ENCODE data around the gene ARGFX.

DNA sequence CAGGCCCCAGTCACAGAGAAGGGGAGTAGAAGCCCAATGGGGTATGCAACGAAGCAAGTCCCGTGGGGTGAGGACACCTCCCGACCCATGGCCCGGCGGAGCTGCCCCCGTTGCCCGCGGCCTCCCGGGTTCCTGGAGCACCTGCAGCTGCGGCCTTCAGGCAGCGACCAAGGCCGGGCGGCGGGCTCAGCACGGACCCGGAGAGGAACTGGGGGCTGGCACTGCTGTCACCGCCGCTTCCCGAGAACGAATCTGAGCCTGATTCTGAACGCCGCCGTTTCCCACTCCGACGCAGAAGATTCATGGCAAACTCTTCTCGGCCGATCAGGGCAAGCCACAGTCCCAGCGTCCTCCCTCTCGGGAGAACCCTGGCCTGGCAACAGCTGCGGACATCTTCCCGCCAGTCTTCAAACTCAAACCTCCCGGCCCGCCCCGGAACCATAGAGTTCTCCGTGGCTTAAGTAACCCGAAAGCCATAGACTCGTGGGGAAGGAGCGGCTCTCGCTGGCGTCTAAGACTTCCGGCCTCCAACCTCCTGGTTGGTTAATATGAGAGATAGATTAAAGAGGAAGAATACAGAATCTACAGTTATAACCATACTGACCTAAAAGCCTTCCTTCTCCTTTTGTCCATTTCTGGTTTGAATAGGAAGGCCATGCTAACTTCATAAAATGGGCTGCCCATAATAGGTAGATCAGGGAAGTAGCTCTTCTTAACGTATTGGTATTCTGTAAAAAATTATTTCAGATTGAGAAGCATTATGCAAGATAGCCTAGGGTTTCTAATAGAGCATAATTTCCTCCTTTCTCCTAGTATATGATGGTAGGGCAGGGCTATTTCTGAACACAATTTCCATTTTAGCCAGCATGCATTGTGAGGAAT, 21.9 kb upstream of the ARGFX start, which contains the start of gene POLQ:
- TF ChIP-seq EP300 (IDR thresholded peaks at IDR 0.05; ENCODE audit: borderline replicate concordance in 1 of 2, low read depth in 1 of 2, low read length in 1 of 2) (no peak), MEF2A (IDR thresholded peaks at IDR 0.05; ENCODE audit: borderline replicate concordance, low read depth) (no peak), RFX5 (IDR thresholded peaks at IDR 0.05; ENCODE audit: low read length) (no peak; the same call in 1 of the 2 replicates), ELF1 (IDR thresholded peaks at IDR 0.05) (peak; percentile 96), CTCF (IDR thresholded peaks at IDR 0.05) (no peak), POLR2AphosphoS5 (IDR thresholded peaks at IDR 0.05; ENCODE audit: low read depth, low read length) (peak; percentile 79; the same call in 1 of the 2 replicates), RAD21 (IDR thresholded peaks at IDR 0.05; ENCODE audit: low read length) (no peak)
- TF ChIP-seq, protein P1, sequence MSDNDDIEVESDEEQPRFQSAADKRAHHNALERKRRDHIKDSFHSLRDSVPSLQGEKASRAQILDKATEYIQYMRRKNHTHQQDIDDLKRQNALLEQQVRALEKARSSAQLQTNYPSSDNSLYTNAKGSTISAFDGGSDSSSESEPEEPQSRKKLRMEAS (IDR thresholded peaks at IDR 0.05; ENCODE audit: low read depth), result peak; percentile 75
- TF ChIP-seq, protein P2, sequence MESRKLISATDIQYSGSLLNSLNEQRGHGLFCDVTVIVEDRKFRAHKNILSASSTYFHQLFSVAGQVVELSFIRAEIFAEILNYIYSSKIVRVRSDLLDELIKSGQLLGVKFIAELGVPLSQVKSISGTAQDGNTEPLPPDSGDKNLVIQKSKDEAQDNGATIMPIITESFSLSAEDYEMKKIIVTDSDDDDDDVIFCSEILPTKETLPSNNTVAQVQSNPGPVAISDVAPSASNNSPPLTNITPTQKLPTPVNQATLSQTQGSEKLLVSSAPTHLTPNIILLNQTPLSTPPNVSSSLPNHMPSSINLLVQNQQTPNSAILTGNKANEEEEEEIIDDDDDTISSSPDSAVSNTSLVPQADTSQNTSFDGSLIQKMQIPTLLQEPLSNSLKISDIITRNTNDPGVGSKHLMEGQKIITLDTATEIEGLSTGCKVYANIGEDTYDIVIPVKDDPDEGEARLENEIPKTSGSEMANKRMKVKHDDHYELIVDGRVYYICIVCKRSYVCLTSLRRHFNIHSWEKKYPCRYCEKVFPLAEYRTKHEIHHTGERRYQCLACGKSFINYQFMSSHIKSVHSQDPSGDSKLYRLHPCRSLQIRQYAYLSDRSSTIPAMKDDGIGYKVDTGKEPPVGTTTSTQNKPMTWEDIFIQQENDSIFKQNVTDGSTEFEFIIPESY (IDR thresholded peaks at IDR 0.05; ENCODE audit: borderline replicate concordance, low read depth), result no peak

Measured in SK-N-SH (cell line).